Duodenal mucosa (tissue), 2 donors: Measurements from ENCODE around the gene ATAD2B.

ENCODE experiments used
- H3K27ac ChIP-seq: one replicate; pipeline ENCODE4 v1.7.0; 2013; ENCODE audit warnings: low read depth, low read length
- H3K27me3 ChIP-seq, 2 donors: one replicate each; pipeline ENCODE4 v1.7.0; 2013; ENCODE audit warnings: low read length in 2 of 2, control low read depth in 1 of 2; ENCODE audit not compliant: insufficient read depth in 2 of 2, control insufficient read depth in 1 of 2
- H3K36me3 ChIP-seq, 2 donors: one replicate each; pipeline ENCODE4 v1.7.0; 2013; ENCODE audit warnings: low read length in 2 of 2, control low read depth in 1 of 2; ENCODE audit not compliant: insufficient read depth in 2 of 2, control insufficient read depth in 1 of 2
- H3K4me1 ChIP-seq, 2 donors: one replicate each; pipeline ENCODE4 v1.7.0; 2013; ENCODE audit warnings: low read length in 2 of 2, control low read depth in 1 of 2; ENCODE audit not compliant: insufficient read depth in 2 of 2, control insufficient read depth in 1 of 2
- H3K4me3 ChIP-seq, 2 donors: one replicate each; pipeline ENCODE4 v1.7.0; 2013; ENCODE audit warnings: low read length in 2 of 2, low read depth in 1 of 2
- H3K9ac ChIP-seq, 2 donors: one replicate each; pipeline ENCODE4 v1.7.0; 2013; ENCODE audit warnings: low read length in 2 of 2, low read depth in 1 of 2
- H3K9me3 ChIP-seq, 2 donors: one replicate each; pipeline ENCODE4 v1.7.0; 2013; ENCODE audit warnings: low read length in 2 of 2, control low read depth in 1 of 2; ENCODE audit not compliant: control insufficient read depth in 1 of 2

The ATAD2B gene

DNA sequence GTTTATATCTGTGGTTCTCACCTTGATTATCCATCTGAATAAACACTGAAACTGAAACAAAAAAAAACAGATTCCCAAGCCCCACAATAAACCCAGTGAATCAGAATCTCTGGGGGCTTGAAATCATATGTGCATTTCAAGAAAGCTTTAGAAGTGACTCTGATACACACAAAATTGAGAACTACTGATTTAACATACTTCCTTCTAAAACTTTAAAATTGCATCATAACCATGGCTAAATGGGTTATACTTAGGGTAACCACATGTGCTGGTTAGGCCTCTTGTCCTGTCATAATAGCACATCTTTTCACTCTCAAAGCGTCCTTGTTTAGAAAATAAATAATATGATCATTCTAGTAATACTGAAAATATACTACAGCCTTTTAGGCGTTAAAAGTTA is 100.9 kb downstream of the ATAD2B start:
- Histone ChIP-seq H3K36me3 (peaks cover 2 to 13% of the 10 kb centered on the region in 2 donors), H3K9me3 (no peaks in the 10 kb centered on the region), H3K27ac (no peak overlapping the region), H3K27me3 (no peaks in the 10 kb centered on the region), H3K9ac (no peak overlapping the region), H3K4me3 (no peak overlapping the region), H3K4me1 (no peaks in the 10 kb centered on the region)

DNA sequence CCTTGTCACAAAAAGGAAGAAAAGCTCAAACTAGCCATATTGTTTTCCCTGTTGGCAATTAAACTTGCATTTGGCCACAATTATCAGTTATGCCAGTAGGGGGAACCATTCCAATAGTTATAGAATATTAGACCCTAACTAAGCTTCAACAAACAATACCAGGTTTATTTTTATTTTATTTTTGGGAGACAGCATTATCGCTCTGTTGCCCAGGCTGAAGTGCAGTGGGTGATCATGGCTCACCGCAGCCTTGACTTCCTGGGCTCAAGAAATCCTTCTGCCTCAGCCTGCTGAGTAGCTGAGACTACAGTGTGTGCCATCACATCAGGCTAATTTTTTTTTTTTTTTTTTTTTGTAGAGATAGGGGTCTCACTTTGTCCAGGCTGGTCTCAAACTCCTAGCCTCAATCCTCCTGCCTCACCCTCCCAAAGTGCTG is 102.1 kb downstream of the ATAD2B start:
- no peaks in the 10 kb centered on the region for H3K9me3 ChIP-seq
- H3K9ac ChIP-seq: no peak overlapping the region
- H3K36me3 ChIP-seq: peaks cover 2 to 13% of the 10 kb centered on the region in 2 donors
- H3K4me3 ChIP-seq: no peak overlapping the region
- H3K27me3 ChIP-seq: no peaks in the 10 kb centered on the region
- H3K4me1 ChIP-seq: no peaks in the 10 kb centered on the region
- no peak overlapping the region for H3K27ac ChIP-seq

DNA sequence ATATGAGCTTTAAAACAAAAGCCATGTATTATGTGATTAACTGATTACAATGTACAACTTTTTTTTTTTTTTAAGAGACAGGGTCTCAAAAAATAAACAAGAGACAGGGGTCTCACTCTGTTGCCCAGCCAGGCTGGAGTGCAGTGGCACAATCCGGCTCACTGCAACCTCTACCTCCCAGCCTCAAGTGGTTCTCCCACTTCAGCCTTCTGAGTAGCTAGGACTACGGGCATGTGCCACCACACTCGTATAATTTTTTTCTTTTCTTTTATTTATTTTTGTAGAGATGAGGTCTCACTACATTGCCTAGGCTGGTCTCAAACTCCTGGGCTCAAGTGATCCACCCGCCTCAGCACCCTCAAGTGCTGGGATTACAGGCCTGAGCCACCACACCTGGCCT is 103.1 kb downstream of the ATAD2B start:
- no peaks in the 10 kb centered on the region for H3K27me3 ChIP-seq
- H3K9ac ChIP-seq: no peak overlapping the region
- no peaks in the 10 kb centered on the region for H3K9me3 ChIP-seq
- H3K27ac ChIP-seq: no peak overlapping the region
- H3K4me3 ChIP-seq: no peak overlapping the region
- H3K4me1 ChIP-seq: no peaks in the 10 kb centered on the region
- peaks cover 0 to 13% of the 10 kb centered on the region in 2 donors for H3K36me3 ChIP-seq

DNA sequence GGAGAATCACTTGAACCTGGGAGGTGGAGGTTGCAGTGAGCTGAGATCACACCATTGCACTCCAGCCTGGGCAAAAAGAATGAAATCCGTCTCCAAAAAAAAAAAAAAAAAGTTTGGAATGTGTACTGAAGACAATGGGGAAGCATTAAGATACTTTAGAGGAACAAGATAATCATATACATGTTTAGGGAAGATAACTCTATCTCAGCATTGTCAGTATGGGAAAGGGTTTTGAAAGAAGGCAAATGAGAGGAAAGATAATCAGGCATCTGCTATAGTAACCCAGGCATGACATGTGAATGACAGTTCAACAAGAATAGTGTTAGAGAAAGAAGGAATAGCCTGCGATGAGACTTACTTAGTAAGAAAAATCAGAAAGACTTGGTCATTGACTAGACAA is 112.0 kb downstream of the ATAD2B start:
- H3K4me3 ChIP-seq: no peak overlapping the region
- no peak overlapping the region for H3K9ac ChIP-seq
- H3K27ac ChIP-seq: no peak overlapping the region
- H3K4me1 ChIP-seq: no peaks in the 10 kb centered on the region
- no peaks in the 10 kb centered on the region for H3K27me3 ChIP-seq
- peaks cover 4 to 15% of the 10 kb centered on the region in 2 donors for H3K36me3 ChIP-seq
- no peaks in the 10 kb centered on the region for H3K9me3 ChIP-seq

DNA sequence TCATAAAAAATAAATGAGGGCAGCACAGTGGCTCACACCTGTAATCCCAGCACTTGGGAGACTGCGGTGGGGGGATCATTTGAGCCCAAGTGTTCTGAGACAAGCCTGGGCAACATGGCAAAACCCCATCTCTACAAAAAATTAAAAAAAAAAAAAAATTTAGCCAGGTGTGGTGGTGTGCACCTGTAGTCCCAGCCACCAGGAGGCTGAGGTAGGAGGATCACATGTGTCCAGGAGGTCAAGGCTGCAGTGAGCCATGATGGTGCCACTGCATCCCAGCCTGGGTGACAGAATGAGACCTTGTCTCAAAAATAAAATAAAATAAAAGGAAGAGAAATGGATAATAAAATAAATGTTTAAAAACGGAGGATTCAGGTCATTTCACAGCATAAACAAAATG is 113.5 kb downstream of the ATAD2B start:
- no peak overlapping the region for H3K27ac ChIP-seq
- H3K9me3 ChIP-seq: no peaks in the 10 kb centered on the region
- H3K36me3 ChIP-seq: peaks cover 6 to 15% of the 10 kb centered on the region in 2 donors
- H3K4me3 ChIP-seq: no peak overlapping the region
- no peaks in the 10 kb centered on the region for H3K27me3 ChIP-seq
- H3K9ac ChIP-seq: no peak overlapping the region
- H3K4me1 ChIP-seq: no peaks in the 10 kb centered on the region

DNA sequence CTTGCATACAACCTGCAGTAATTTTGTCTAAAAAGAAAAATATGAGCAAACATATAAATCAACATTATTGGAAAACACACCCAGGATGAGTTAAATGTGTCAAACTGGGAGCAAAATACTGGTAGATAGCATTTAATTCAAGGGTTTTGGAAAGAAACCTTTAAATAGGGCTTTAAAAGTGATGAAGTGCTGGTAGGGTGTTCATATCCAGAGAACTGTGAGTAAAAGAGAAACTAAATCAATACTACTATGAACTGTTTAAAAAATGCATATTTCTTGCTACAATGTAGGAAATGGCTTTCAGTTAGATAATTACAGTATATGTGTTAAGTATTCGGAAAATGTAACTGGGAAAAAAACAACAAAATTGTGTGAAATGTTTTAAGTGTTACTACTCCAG is 117.8 kb downstream of the ATAD2B start:
- Histone ChIP-seq H3K27ac (no peak overlapping the region), H3K9me3 (no peaks in the 10 kb centered on the region), H3K4me3 (no peak overlapping the region), H3K27me3 (no peaks in the 10 kb centered on the region), H3K9ac (no peak overlapping the region), H3K4me1 (no peaks in the 10 kb centered on the region), H3K36me3 (peaks cover 3 to 7% of the 10 kb centered on the region in 2 donors)

DNA sequence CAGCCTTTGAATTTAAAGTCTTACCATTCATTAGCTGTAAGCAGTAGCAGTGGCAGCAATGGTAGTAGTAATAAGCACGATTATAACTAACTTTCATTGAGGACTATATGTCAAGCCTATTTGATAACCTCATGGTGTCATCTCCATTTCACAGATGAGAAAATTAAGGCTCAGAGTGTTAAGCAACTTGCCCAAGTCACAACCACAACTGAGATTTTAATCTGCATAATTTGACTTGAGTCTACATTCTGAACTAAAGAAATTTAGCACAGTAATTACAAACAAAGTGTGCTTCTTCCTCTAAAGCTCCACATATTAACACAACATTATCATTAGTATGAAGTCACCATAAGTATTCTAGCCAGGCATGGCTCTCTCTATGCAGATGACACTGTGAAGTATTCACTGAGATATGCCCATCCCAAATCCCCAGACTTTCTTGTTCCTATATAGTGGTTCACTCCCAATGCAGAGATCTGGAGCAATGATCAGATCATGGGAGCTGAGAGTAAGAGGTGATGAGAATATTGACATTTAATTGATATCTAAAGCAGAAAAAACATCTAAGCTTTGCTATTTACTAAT is 120.2 kb downstream of the ATAD2B start:
- H3K4me3 ChIP-seq: no peak overlapping the region
- peaks cover 3 to 7% of the 10 kb centered on the region in 2 donors for H3K36me3 ChIP-seq
- H3K9ac ChIP-seq: no peak overlapping the region

DNA sequence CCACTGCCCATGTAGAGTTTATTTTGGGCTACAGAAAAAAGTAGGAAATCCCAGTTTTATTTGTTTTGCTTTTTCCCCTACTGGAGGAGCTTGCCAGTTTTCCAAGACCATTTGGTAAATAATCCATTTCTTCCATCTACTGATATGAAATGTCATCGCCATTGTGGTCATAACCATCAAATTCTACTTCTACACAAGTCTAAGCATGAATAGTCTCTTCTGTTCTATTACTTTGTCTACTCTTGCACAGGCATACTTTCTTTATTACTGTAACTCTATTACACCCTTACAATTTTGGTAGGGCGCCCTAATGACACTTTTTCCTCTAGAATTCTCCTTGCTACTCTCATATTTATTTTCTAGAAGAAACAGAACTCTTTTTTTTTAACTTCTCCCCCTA is 120.7 kb downstream of the ATAD2B start:
- H3K4me1 ChIP-seq: no peaks in the 10 kb centered on the region
- H3K4me3 ChIP-seq: no peak overlapping the region
- H3K27ac ChIP-seq: no peak overlapping the region
- H3K36me3 ChIP-seq: peaks cover 3 to 7% of the 10 kb centered on the region in 2 donors
- H3K9me3 ChIP-seq: no peaks in the 10 kb centered on the region
- H3K9ac ChIP-seq: no peak overlapping the region
- H3K27me3 ChIP-seq: no peaks in the 10 kb centered on the region

More for the DNA sequence above, 120.2 kb downstream of the ATAD2B start:
- Histone ChIP-seq H3K27ac (no peak overlapping the region), H3K9me3 (no peaks in the 10 kb centered on the region), H3K4me1 (no peaks in the 10 kb centered on the region), H3K27me3 (no peaks in the 10 kb centered on the region)

DNA sequence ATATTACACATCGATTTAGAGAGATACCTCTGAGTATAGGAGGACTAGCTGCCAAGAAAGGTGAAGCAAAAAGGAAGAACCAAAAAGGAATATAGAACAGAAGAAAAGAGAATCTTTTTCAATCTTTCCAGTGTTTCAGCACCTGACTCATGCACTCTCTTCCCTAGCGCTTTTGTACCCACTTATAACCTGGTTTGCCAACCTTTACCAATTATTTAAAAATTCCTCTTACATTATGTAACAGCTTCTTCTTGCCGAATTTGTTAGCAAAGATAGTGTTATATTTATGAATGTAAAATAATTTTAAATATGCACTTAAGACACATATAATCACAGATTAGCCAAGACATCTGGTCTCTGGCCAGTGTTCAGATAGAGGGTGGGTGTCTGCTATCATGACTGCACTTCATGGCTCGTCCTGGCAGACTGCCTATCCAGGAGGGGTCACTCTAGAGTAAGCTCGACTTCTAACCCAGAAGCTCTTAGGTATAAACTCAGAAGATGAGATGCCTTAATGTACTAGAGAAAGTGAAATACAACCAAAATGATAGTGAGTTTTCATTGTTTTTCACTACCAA is 122.9 kb downstream of the ATAD2B start:
- H3K36me3 ChIP-seq: peaks cover 0 to 3% of the 10 kb centered on the region in 2 donors
- no peaks in the 10 kb centered on the region for H3K27me3 ChIP-seq
- H3K4me1 ChIP-seq: no peaks in the 10 kb centered on the region
- H3K9me3 ChIP-seq: no peaks in the 10 kb centered on the region
- no peak overlapping the region for H3K9ac ChIP-seq
- no peak overlapping the region for H3K4me3 ChIP-seq
- H3K27ac ChIP-seq: no peak overlapping the region

DNA sequence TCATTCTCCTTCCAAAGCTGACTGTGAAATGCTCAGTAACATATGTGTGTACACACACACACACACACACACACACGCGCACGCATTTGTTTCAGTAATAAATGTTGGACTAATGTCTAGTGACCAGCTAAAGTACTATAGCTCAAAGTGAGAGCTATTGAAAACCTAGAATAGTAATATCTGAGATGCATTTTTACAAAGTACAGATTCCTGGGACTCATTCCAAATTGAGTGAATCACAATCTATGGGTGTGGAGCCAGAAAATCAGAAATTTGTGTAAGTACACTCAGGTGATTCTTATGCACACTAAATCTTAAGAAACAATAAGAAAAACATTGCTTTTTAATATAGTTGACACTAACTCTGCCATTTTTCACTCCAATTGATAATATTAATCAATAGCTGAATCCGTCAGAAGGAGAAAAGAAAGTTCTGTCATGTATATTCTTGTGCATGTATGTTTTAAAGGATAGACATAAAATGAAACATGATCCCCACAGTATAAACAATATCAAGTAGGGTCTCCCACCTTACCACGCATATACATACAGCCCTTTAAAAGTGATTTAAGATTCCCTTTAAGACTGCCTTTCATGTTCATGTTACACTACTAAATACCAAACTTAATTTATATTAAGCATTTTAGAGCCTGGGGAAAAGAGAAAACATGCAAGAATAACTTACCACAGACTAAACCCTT is 123.5 kb downstream of the ATAD2B start:
- Histone ChIP-seq H3K4me3 (no peak overlapping the region), H3K36me3 (no peaks in the 10 kb centered on the region), H3K9ac (no peak overlapping the region), H3K4me1 (no peaks in the 10 kb centered on the region), H3K27ac (no peak overlapping the region), H3K9me3 (no peaks in the 10 kb centered on the region), H3K27me3 (no peaks in the 10 kb centered on the region)
